Right kidney (tissue), 1 donor: ENCODE measurements around the gene LY9.

Source experiments
- DNase-seq: peaks from one replicate; pipeline ENCODE4 v3.0.0-alpha.2; 2016

LY9 gene

GRCh38 chr1:160801836-160802580 lies 6.0 kb downstream of the LY9 start:
- no peak for DNase-seq

DNA sequence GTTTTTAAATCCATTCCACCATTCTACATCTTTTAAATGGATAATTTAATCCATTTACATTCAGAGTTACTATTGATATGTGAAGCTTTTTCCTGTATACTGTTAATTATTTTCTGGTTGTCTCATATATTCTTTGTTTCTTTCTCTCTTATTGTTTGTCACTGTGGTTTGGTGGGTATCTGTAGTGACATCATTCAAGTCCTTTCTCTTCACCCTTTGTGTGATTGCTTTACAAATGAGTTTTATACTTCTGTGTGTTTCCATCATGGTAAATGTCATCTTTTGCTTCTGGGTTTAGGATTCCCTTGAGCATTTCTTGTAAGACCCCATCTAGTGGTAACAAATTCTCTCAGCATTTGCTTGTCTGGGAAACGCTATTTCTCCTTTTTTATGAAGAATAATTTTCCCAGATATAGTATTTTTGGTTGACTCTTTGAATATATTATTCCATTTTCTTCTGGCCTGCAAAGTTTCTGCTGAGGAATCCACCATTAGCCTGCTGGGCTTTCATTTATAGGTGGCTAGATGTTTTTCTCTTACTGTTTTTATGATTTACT lies 10.2 kb downstream of the LY9 start:
- no peak for DNase-seq

- no peak for DNase-seq
Measured at GRCh38 chr1:160806784-160807183, 10.8 kb downstream of the LY9 start.

DNA sequence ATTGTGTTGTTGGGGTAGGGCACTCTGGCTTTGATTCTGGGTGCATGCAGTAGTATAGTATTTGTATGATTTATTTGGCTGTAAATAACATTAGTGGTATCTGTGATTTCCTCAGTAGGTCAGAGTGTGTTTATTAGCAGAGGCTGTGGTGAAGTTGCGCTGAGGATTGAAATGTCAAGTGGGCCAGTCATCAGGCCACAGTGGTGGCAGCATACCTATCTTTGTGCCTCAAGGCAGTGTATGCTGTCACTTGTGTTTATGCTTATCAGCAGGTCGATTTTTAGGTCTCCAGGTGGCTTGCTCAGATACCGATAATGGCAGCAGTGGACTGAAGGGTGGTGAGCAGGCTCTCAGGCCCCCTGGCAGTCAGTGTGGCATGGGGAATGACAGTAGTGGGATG lies 11.3 kb downstream of the LY9 start:
- no peak for DNase-seq

- DNase-seq: no peak
Measured at GRCh38 chr1:160807738-160808137, 11.8 kb downstream of the LY9 start.

DNA sequence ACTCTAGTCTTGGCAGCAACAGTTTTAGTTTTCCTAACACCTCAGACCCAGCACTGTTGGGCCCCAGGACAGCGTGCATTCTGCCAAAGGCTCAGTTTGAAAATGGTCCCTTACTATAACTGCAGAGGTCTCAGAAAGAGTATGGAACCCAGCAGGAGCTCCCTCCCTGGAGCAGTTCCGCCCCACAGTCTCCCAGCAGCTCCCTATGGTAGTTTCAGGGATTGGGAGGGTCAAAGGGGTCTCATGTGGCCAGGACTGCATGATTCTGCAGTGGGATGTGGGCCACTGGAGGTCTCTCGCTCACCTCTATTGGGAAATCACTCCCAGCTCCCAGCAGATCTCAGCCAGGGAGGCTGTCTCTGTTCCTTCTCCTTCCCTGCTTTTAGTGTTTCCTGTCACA lies 12.3 kb downstream of the LY9 start:
- no peak for DNase-seq

DNA sequence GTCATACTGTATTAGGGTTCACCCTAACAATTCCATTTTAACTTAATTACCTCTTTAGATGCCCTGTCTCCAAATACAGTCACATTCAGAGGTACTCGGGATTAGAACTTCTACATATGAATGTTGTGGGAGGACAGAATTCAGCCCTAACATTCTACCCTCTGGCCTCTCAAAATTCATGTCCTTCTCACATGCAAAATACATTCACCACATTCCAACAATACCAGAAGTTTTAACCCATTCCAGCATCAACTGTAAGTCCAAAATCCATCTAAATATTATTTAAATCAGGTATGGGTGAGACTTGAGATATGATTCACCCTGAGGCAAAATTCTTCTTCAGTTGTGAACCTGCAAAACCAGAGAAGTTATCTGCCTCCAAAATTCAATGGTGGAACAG lies 14.5 kb downstream of the LY9 start:
- no peak for DNase-seq

- DNase-seq: no peak
Measured at GRCh38 chr1:160811147-160811546, 15.2 kb downstream of the LY9 start.

DNA sequence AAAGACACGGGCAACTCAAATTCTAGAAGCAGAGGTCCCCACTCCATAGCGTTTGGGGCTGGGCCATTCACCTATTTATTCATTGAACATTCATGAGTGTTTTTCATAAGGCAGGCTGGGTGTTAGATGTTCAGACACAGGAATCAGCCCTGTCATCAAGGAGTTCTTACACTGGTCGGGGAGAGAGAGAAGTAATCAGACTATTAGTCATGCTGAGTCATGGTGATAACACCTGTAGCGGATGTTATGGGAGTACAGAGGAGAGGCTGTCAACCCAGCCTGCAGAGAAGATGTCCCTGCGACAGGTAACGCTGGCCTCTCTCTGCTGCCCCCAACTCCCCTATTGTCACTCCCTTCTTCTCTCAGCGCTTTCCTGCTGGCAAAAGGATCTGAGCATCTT lies 17.2 kb downstream of the LY9 start:
- no peak for DNase-seq

DNA sequence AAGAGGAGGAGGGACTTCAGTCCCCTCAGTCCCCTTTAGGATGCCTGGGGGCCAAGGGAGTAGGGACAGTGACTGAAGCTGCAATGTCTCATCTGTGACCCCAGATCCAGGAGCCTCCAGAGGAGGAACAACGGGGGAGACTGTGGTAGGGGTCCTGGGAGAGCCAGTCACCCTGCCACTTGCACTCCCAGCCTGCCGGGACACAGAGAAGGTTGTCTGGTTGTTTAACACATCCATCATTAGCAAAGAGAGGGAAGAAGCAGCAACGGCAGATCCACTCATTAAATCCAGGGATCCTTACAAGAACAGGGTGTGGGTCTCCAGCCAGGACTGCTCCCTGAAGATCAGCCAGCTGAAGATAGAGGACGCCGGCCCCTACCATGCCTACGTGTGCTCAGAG lies 18.3 kb downstream of the LY9 start:
- DNase-seq: no peak

DNA sequence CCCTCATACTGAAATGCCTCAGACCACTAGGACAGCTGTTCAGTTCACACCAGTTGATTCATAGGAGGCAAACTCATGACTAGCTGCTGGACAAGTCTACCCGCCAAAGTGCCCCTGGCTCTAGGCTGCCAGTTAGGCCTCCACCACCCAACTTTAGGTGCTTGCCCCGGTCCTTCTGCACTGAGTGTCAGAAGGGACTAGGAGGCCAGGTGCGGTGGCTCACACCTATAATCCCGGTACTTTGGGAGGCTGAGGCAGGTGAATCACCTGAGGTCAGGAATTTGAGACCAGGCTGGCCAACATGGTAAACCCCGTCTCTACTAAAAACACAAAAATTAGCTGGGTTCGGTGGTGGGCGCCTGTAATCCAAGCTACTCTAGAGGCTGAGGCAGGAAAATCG lies 18.9 kb downstream of the LY9 start:
- DNase-seq: no peak

DNA sequence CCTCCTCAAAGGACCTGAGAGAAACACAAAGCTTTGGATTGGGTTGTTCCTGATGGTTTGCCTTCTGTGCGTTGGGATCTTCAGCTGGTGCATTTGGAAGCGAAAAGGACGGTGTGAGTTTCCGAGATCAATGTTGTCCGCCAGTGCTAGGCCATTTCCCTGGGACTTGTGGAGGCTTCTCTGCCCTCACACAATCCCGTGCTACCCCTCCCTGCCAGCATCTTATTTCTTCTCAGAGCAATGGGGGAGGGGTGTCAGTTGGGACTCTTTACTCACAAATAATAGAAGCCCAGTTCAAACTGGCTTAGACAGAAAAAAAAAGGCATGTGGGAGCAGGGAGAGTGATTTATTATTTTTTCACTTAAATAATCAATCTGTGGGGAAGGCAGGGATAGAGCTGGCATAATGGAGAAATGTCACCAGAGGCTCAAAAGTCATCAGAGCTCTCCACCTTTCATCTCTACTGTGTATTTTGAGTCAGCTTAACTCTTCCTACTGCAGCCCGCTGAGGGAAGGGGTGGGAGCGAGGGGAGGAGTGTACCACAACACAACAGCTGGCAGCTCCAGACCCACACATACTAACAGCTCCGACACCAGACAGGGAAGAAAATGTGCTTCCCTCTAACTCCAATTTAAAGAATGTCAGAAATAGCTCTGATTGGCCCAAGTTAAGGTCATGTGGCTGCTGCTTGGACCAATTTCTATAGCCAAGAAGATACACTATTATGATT lies 22.4 kb downstream of the LY9 start:
- DNase-seq: no peak

DNA sequence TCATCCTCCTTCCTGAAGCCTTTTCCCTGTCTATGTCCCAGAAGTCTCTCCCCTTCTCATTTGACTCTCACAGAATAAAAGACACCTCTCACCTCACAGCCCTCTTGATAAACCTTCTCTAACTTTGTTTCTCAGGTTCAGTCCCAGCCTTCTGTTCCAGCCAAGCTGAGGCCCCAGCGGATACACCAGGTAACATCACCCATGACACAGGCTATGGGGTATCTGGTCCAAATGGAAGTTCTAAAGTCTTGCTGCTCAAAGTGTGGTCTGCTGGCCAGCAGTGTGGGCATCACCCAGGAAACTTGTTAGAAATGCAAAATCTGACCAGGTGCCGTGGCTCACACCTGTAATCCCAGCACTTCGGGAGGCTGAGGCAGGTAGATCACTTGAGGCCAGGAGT lies 23.2 kb downstream of the LY9 start:
- no peak for DNase-seq

DNA sequence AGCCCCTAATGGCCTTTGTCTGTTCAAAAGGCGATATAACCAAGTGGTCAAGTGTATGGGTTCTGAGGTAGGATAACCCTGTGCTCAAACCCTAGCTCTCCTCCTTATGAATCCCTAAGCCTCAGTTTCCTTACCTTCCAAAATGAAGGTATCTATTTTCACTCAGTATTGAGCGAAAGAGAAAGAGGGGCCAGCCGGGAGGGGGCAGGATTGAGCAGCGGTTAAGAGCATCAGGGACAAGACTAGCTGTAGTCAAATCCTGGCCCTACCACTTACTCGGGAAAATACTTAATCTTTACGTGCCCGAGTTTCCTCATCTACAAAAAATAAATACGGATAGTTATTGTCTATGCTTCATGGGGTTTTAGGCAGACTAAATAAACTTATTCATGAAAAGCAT lies 25.7 kb downstream of the LY9 start:
- DNase-seq: no peak

- DNase-seq: no peak
Measured at GRCh38 chr1:160823296-160823695, 27.3 kb downstream of the LY9 start.

- no peak for DNase-seq
Measured at GRCh38 chr1:160826546-160826945, 30.6 kb downstream of the LY9 start.

GRCh38 chr1:160827418-160827817 lies 31.4 kb downstream of the LY9 start:
- DNase-seq: no peak

DNA sequence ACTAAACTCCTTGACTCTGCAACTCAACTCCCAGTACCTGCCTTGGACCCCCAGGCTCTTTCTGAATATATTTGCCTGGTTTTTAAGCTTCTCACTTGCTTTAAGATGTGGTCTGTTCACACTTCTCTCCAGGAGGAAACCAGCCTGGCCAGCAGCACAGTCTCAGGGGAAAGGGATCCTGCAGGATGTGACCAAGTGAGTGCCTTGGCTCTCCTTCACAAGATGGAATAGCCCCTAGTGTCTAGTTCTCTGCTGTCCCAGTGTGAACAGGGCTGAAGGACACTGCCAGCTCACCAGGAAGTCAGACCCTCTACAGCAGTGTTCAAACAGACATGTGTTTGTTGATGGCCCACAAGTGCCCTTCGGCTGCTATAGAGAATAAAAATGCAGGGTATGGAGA lies 33.8 kb downstream of the LY9 start:
- no peak for DNase-seq

DNA sequence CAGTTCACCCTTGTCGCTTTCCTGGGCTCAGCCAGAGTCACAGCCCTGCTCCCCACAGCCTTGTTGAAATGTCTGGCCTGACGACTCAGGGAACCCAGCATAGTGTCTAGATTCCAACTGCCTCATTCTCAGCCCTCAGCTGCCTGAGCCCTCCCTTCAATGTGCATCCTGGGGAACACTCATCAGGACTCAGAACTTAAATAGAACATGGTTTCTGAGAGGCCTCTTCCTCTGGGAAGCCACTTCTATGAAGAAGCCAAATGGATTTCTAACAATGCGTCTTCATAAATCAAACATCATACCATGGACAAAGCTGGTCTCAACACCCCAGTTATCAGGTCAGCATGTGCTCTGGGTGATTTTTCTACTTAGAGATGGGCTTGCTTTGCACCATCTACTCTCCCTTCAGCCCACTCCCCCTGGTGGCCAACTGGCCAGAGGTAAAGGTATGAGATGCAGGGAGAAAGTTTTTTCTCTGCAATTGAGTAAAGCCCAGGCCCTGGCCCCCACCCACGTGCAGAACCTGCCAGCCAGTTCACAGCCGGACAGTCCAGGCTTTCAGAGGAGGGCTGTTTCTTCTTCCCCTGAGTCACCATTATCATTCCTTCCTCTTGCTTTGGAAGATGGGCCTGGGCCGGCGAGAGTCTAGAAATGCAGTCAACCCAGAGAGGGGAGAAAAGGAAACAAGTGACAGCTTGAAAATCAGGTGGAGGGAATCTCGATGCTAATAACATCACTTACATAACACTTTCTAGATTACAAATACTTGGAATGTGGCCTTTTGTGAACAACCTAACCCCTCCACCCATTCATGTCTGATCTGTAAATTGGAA lies 34.6 kb downstream of the LY9 start:
- peak; percentile 31 for DNase-seq

GRCh38 chr1:160834945-160835565 lies 39.1 kb downstream of the LY9 start:
- DNase-seq: peak; percentile 22

- DNase-seq: no peak
Measured at GRCh38 chr1:160835751-160836150, 39.8 kb downstream of the LY9 start.

DNA sequence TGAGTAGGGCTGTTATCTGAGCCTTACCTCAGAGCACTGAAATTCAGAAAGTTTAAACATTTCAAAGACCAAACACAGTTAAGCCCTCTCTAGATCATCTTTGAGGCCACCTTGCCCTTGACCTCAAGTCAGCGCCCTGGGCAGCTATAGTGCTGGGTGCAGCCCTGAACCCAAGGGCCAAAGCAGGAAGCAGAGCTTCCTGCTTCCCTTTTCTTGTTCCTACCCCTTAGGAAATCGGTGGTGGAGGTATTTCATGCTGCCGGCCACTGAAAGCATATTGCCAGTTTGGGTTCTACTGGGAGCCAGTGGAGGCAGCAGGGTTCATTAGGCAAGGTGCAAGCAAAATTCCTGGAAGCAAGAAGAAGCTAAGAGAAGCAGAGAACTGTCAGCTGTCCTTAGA lies 40.6 kb downstream of the LY9 start:
- no peak for DNase-seq
